Stimulated activated CD8-positive, alpha-beta memory T cell treated with anti-CD3 and anti-CD28 coated beads, Interleukin-4, amount 100 ng/mL, for 24 hours (primary cell): ENCODE results near the gene FOXN1.

Experiments
- DNase-seq: peaks from one replicate; pipeline ENCODE4 v3.0.0-alpha.2; 2020; ENCODE audit warnings: low read depth

Gene FOXN1

GRCh38 chr17:28547623-28548416 lies 41.7 kb downstream of the FOXN1 start:
- peak; percentile 51 for DNase-seq

GRCh38 chr17:28548417-28549130 lies 42.4 kb downstream of the FOXN1 start:
- no peak for DNase-seq

GRCh38 chr17:28549236-28550132 lies 43.3 kb downstream of the FOXN1 start:
- DNase-seq, result no peak

- DNase-seq, result no peak
These were observed 44.7 kb downstream of the FOXN1 start for GRCh38 chr17:28550858-28551257.

- no peak for DNase-seq
These were observed 45.5 kb downstream of the FOXN1 start for GRCh38 chr17:28551421-28552175.

GRCh38 chr17:28552176-28552999 lies 46.2 kb downstream of the FOXN1 start, which contains the start of gene UNC119:
UNC119 (minus strand) TSS chr17:28552624; CDS start chr17:28552557, 67 bp downstream.
- peak; percentile 69 for DNase-seq

GRCh38 chr17:28553000-28553505 lies 46.9 kb downstream of the FOXN1 start:
- DNase-seq, result no peak

GRCh38 chr17:28554565-28554964 lies 48.4 kb downstream of the FOXN1 start:
- DNase-seq, result no peak

- no peak for DNase-seq
These were observed 48.9 kb downstream of the FOXN1 start for GRCh38 chr17:28555022-28555421.

- DNase-seq, result no peak
These were observed 57.3 kb downstream of the FOXN1 start for GRCh38 chr17:28563475-28563874.

- no peak for DNase-seq
These were observed 61.5 kb downstream of the FOXN1 start for GRCh38 chr17:28567604-28568003.

GRCh38 chr17:28569446-28569845 lies 63.3 kb downstream of the FOXN1 start:
- no peak for DNase-seq

GRCh38 chr17:28570716-28571360 lies 64.7 kb downstream of the FOXN1 start:
- DNase-seq, result no peak

- peak; percentile 91 for DNase-seq
These were observed 65.4 kb downstream of the FOXN1 start, which contains the start of gene PIGS for GRCh38 chr17:28571361-28572122. PIGS (minus strand) TSS chr17:28571524; CDS start chr17:28571496, 28 bp downstream.

GRCh38 chr17:28572259-28573039 lies 66.3 kb downstream of the FOXN1 start:
- no peak for DNase-seq

GRCh38 chr17:28573040-28573380 lies 66.9 kb downstream of the FOXN1 start:
- DNase-seq, result no peak

GRCh38 chr17:28573521-28573920 lies 67.4 kb downstream of the FOXN1 start:
- DNase-seq, result no peak

- DNase-seq, result no peak
These were observed 67.9 kb downstream of the FOXN1 start for GRCh38 chr17:28573966-28574480.
